ENCODE measurements around the gene TESMIN. TPM values are rescaled to one million over a fixed set of nuclear protein-coding genes. Genes with fewer than 3 reads are reported as not detected.

The TESMIN gene
- total and polyA plus RNA-seq, 12 donors, result 0.42 to 6.6 (median 2.6) TPM

GRCh38 chr11:68678031-68678441 is 73.3 kb downstream of the TESMIN start:
- Histone ChIP-seq H3K36me3 (replicated peaks in 1 of 2) (no peaks in the 10 kb centered on the region), H3K9me3 (replicated peaks in 1 of 3) (no peaks in the 10 kb centered on the region), H3K4me3 (no peak overlapping the region), H3K27me3 (no peaks in the 10 kb centered on the region), H3K27ac (no peak overlapping the region), H3K4me1 (replicated peaks in 1 of 2) (no peaks in the 10 kb centered on the region)
- intact Hi-C loops (cut with DNase I), result no loop called here
- WGBS, 4 donors, result 75 to 86% (median 82%) methylated on average over 11 to 15 of the region's 15 CpGs
- no peak for DNase-seq
- TF ChIP-seq POLR2A (IDR thresholded peaks at IDR 0.05) (no peak), CTCF (IDR thresholded peaks at IDR 0.05) (no peak)

- TF ChIP-seq CTCF (IDR thresholded peaks at IDR 0.05) (no peak), POLR2A (IDR thresholded peaks at IDR 0.05) (no peak)
- Histone ChIP-seq H3K4me3 (no peak overlapping the region), H3K4me1 (replicated peaks in 1 of 2) (no peaks in the 10 kb centered on the region), H3K27me3 (no peaks in the 10 kb centered on the region), H3K27ac (no peak overlapping the region), H3K9me3 (replicated peaks in 1 of 3) (no peaks in the 10 kb centered on the region), H3K36me3 (replicated peaks in 1 of 2) (no peaks in the 10 kb centered on the region)
- DNase-seq, result peak; percentile 79 to 91 (median 84)
- intact Hi-C loops (cut with DNase I), result no loop called here
- 6 to 15% (median 11%) methylated on average over 3 to 6 of the region's 6 CpGs for WGBS, 4 donors
These were observed 73.9 kb downstream of the TESMIN start for GRCh38 chr11:68677432-68677831.

GRCh38 chr11:68674461-68674860 is 76.9 kb downstream of the TESMIN start:
- Histone ChIP-seq H3K27me3 (peaks cover 6% of the 10 kb centered on the region), H3K9me3 (replicated peaks in 1 of 3) (no peaks in the 10 kb centered on the region), H3K4me1 (replicated peaks in 1 of 2) (no peaks in the 10 kb centered on the region), H3K27ac (no peak overlapping the region), H3K36me3 (replicated peaks in 1 of 2) (no peaks in the 10 kb centered on the region), H3K4me3 (no peak overlapping the region)
- TF ChIP-seq POLR2A (IDR thresholded peaks at IDR 0.05) (no peak), CTCF (IDR thresholded peaks at IDR 0.05) (no peak)
- intact Hi-C loops (cut with DNase I), result no loop called here
- no peak for DNase-seq
- WGBS, 4 donors, result 86 to 91% (median 90%) methylated on average over 16 of the region's 16 CpGs

GRCh38 chr11:68673991-68674390 is 77.3 kb downstream of the TESMIN start:
- no peak overlapping the region for H3K27ac ChIP-seq
- WGBS, 4 donors, result 89 to 100% (median 91%) methylated on average over 7 to 11 of the region's 11 CpGs
- no peaks in the 10 kb centered on the region for H3K4me1 ChIP-seq (replicated peaks in 1 of 2)
- H3K9me3 ChIP-seq (replicated peaks in 1 of 3), result no peaks in the 10 kb centered on the region
- intact Hi-C loops (cut with DNase I), result no loop called here
- H3K36me3 ChIP-seq (replicated peaks in 1 of 2), result no peaks in the 10 kb centered on the region
- TF ChIP-seq POLR2A (IDR thresholded peaks at IDR 0.05) (no peak), CTCF (IDR thresholded peaks at IDR 0.05) (no peak)
- no peak for DNase-seq
- H3K27me3 ChIP-seq, result peaks cover 6% of the 10 kb centered on the region
- no peak overlapping the region for H3K4me3 ChIP-seq
